CD14-positive monocyte (primary cell): ENCODE data around the gene SART3. TPM values are rescaled to one million over a fixed set of nuclear protein-coding genes. Genes with fewer than 3 reads are reported as not detected.

Source experiments
- DNase-seq, 3 donors: peaks; one replicate each; pipeline ENCODE4 v3.0.0-alpha.2; 2011 to 2022
- H2AFZ ChIP-seq: 2 replicates; pipeline ENCODE4 v1.6.0; 2012; ENCODE audit warnings: mild to moderate bottlenecking, low read depth, low read length, inconsistent platforms; ENCODE audit not compliant: insufficient read depth, poor library complexity, severe bottlenecking
- H3K27ac ChIP-seq, 2 donors: 1 replicate in 1 of 2; 2 replicates in 1 of 2; pipeline ENCODE4 v1.5.1; 2012 to 2013; ENCODE audit warnings: low read length in 2 of 2, control low read depth in 1 of 2, inconsistent platforms in 1 of 2, low read depth in 1 of 2, mild to moderate bottlenecking in 1 of 2
- H3K27me3 ChIP-seq, 2 donors: one replicate each; pipeline versions ENCODE4 v1.6.0 to v1.6.1; 2011 to 2013; ENCODE audit warnings: low read length in 2 of 2; ENCODE audit not compliant: control insufficient read depth in 2 of 2, insufficient read depth in 2 of 2
- H3K36me3 ChIP-seq, 2 donors: replicated peaks in 1 of 2; 1 replicate in 1 of 2; 2 replicates in 1 of 2; pipeline versions ENCODE4 v1.5.1 to v1.6.1; 2012 to 2013; ENCODE audit warnings: low read length in 2 of 2, control low read depth in 1 of 2, inconsistent platforms in 1 of 2, mild to moderate bottlenecking in 1 of 2; ENCODE audit not compliant: insufficient read depth in 2 of 2, control insufficient read depth in 1 of 2
- H3K4me1 ChIP-seq, 2 donors: 1 replicate in 1 of 2; 2 replicates in 1 of 2; pipeline versions ENCODE4 v1.5.1 to v1.6.1; 2012 to 2013; ENCODE audit warnings: low read length in 2 of 2, control low read depth in 1 of 2, inconsistent platforms in 1 of 2, mild to moderate bottlenecking in 1 of 2, moderate library complexity in 1 of 2; ENCODE audit not compliant: insufficient read depth in 2 of 2, control insufficient read depth in 1 of 2
- H3K4me2 ChIP-seq: replicated peaks from 2 replicates; pipeline ENCODE3; 2012; ENCODE audit warnings: low read length, moderate library complexity, mild to moderate bottlenecking; ENCODE audit not compliant: poor library complexity, severe bottlenecking; ENCODE audit errors: extremely low read depth
- H3K4me3 ChIP-seq, 3 experiments: fragments of 200-600 bp in 1 of 3; sonication (generic) in 1 of 3; replicated peaks in 1 of 3; 1 replicate in 2 of 3; 2 replicates in 1 of 3; pipeline ENCODE4 v1.5.1; 2011 to 2013; ENCODE audit warnings: low read length in 3 of 3, mild to moderate bottlenecking in 3 of 3, control low read depth in 2 of 3, low read depth in 2 of 3, inconsistent platforms in 1 of 3, moderate library complexity in 1 of 3
- H3K79me2 ChIP-seq: 2 replicates; pipeline ENCODE4 v1.6.0; 2012; ENCODE audit warnings: mild to moderate bottlenecking, control low read depth, inconsistent platforms, low read length, moderate library complexity; ENCODE audit not compliant: insufficient read depth
- H3K9ac ChIP-seq: 2 replicates; pipeline ENCODE4 v1.6.0; 2017; ENCODE audit warnings: low read length, mild to moderate bottlenecking; ENCODE audit not compliant: insufficient read depth, poor library complexity, severe bottlenecking
- H3K9me3 ChIP-seq, 2 donors: replicated peaks in 1 of 2; 1 replicate in 1 of 2; 2 replicates in 1 of 2; pipeline versions ENCODE4 v1.5.1 to v1.6.1; 2012 to 2013; ENCODE audit warnings: low read length in 2 of 2, control low read depth in 1 of 2; ENCODE audit not compliant: control insufficient read depth in 1 of 2, insufficient read depth in 1 of 2
- H4K20me1 ChIP-seq: 2 replicates; pipeline ENCODE4 v1.6.0; 2012; ENCODE audit warnings: mild to moderate bottlenecking, low read length, control low read depth, moderate library complexity; ENCODE audit not compliant: insufficient read depth
- H3K27ac Mint-ChIP-seq, 7 donors: one replicate each; pipeline ENCODE4 v1.8.0; 2020; ENCODE audit warnings: mild to moderate bottlenecking in 7 of 7, mixed read lengths in 7 of 7, moderate library complexity in 6 of 7, inconsistent platforms in 2 of 7
- H3K27me3 Mint-ChIP-seq, 3 donors: one replicate each; pipeline ENCODE4 v1.8.0; 2021 to 2022; ENCODE audit warnings: low read depth in 3 of 3, mild to moderate bottlenecking in 3 of 3, mixed read lengths in 3 of 3, moderate library complexity in 3 of 3, inconsistent platforms in 1 of 3
- H3K36me3 Mint-ChIP-seq, 2 donors: one replicate each; pipeline ENCODE4 v1.8.0; 2020; ENCODE audit warnings: mixed read lengths in 2 of 2, inconsistent platforms in 1 of 2, mild to moderate bottlenecking in 1 of 2
- H3K4me1 Mint-ChIP-seq: one replicate; pipeline ENCODE4 v1.8.0; 2020; ENCODE audit warnings: mild to moderate bottlenecking, mixed read lengths
- H3K4me3 Mint-ChIP-seq, 2 donors: one replicate each; pipeline ENCODE4 v1.8.0; 2020; ENCODE audit warnings: mild to moderate bottlenecking in 2 of 2, mixed read lengths in 2 of 2, moderate library complexity in 1 of 2
- H3K9me3 Mint-ChIP-seq, 7 donors: one replicate each; pipeline ENCODE4 v1.8.0; 2020 to 2022; ENCODE audit warnings: mixed read lengths in 7 of 7, mild to moderate bottlenecking in 6 of 7, moderate library complexity in 6 of 7, inconsistent platforms in 2 of 7
- CTCF ChIP-seq: fragments of 200-600 bp; IDR thresholded peaks from one replicate; pipeline ENCODE4 v1.8.0; 2022; ENCODE audit warnings: antibody characterized with exemption, mild to moderate bottlenecking
- WGBS: methylation state at CpG from one replicate; pipeline ENCODE4 v1.1.5; 2013; ENCODE audit warnings: missing lambda C conversion rate; ENCODE audit not compliant: insufficient coverage; 5-methylcytosine and 5-hydroxymethylcytosine counted together
- intact Hi-C, 2 donors: fragments of 100-400 bp; cut with micrococcal nuclease; formaldehyde crosslinking; loops; one replicate each; pipeline versions ENCODE4 v1.15.0 to v1.15.1; 2023
- polyA plus RNA-seq, 3 donors: library from polyadenylated mRNA; depleted of rRNA in 1 of 3; unstranded in 2 of 3; stranded (reverse) in 1 of 3; fragments of 300-500 nt in 2 of 3; fragments of >200 nt in 1 of 3; fragmentation: Illumina TruSeq in 2 of 3; gene quantifications; 1 replicate in 2 of 3; 2 replicates in 1 of 3; pipeline ENCODE4 v1.2.3, GENCODE V29; 2012 to 2021

The SART3 gene
- polyA plus RNA-seq, 3 donors: 10.3 to 20.9 (median 20.6) TPM

GRCh38 chr12:108527166-108527496 is 33.8 kb downstream of the SART3 start:
- Histone ChIP-seq H3K4me3 (no peak overlapping the region), H3K9me3 (no peaks in the 10 kb centered on the region), H3K9ac (no peak overlapping the region), H4K20me1 (peaks cover 22% of the 10 kb centered on the region), H3K27ac (no peak overlapping the region), H3K4me1 (no peaks in the 10 kb centered on the region), H3K36me3 (peaks cover 94 to 100% of the 10 kb centered on the region in 2 donors), H3K27me3 (no peaks in the 10 kb centered on the region), H2AFZ (no peak overlapping the region), H3K4me2 (no peak overlapping the region), H3K79me2 (no peaks in the 10 kb centered on the region)
- Mint-ChIP-seq H3K36me3 (peaks cover 93 to 99% of the 10 kb centered on the region in 2 donors), H3K4me3 (no peak overlapping the region), H3K4me1 (no peaks in the 10 kb centered on the region), H3K27ac (peak overlapping the region in 3 of 7 donors; percentile 0 to 57 (median 56)), H3K27me3 (no peaks in the 10 kb centered on the region), H3K9me3 (no peaks in the 10 kb centered on the region)
- no peak for TF ChIP-seq CTCF
- DNase-seq: no peak
- intact Hi-C loops: no loop called here
- WGBS: 96% methylated on average over 6 of the region's 6 CpGs

- no peak overlapping the region for H2AFZ ChIP-seq
- no peak overlapping the region for H3K4me3 ChIP-seq
- no peak overlapping the region for H3K4me2 ChIP-seq
- no peak overlapping the region for H3K9ac ChIP-seq
- WGBS: 92% methylated on average over 6 of the region's 10 CpGs
- H3K27me3 ChIP-seq: no peaks in the 10 kb centered on the region
- Mint-ChIP-seq H3K9me3 (no peaks in the 10 kb centered on the region), H3K36me3 (peaks cover 93 to 99% of the 10 kb centered on the region in 2 donors), H3K4me1 (no peaks in the 10 kb centered on the region), H3K4me3 (no peak overlapping the region), H3K27ac (peak overlapping the region in 2 of 7 donors; percentile 56 to 57), H3K27me3 (peaks cover 0 to 2% (median 0%) of the 10 kb centered on the region in 3 donors)
- intact Hi-C loops: no loop called here
- no peaks in the 10 kb centered on the region for H3K79me2 ChIP-seq
- H3K4me1 ChIP-seq: no peaks in the 10 kb centered on the region
- no peak for DNase-seq
- peaks cover 94 to 100% of the 10 kb centered on the region in 2 donors for H3K36me3 ChIP-seq
- TF ChIP-seq CTCF: no peak
- H4K20me1 ChIP-seq: peaks cover 22% of the 10 kb centered on the region
- no peak overlapping the region for H3K27ac ChIP-seq
- H3K9me3 ChIP-seq: no peaks in the 10 kb centered on the region
These were observed 34.3 kb downstream of the SART3 start for GRCh38 chr12:108526482-108527165.
